Measurements from ENCODE around the gene DNAH1. TPM values are rescaled to one million over a fixed set of nuclear protein-coding genes. Genes with fewer than 3 reads are reported as not detected.

Gene DNAH1
- total RNA-seq, 1 experiment from 2014 or later = 5.5 TPM

- DNase-seq (ENCODE audit: low read depth, low spot score) (no peak), ATAC-seq (no peak)
- Histone ChIP-seq H3K36me3 (ENCODE audit: control insufficient read depth in 1 of 2, insufficient read depth in 2 of 2, low read length in 2 of 2) (0 out of 4 replicates have a peak, but pooled peaks cover 0 to 8% of the 10 kb centered on the region in 2 experiments), H3K79me2 (ENCODE audit: insufficient read depth, low read length) (no peaks in the 10 kb centered on the region), H3K27me3 (ENCODE audit: insufficient read depth, low read length) (no peaks in the 10 kb centered on the region), H3K9me3 (ENCODE audit: control insufficient read depth in 1 of 2, insufficient read depth in 1 of 2, low read depth in 1 of 2, low read length in 2 of 2) (no peaks in the 10 kb centered on the region), H3K27ac (ENCODE audit: low read depth, low read length) (no peak overlapping the region), H3K4me3 (replicated peaks in 1 of 2; ENCODE audit: low read depth in 1 of 2, low read length in 2 of 2) (no peak overlapping the region), H3K4me2 (ENCODE audit: low read length) (no peak overlapping the region), H3K9ac (ENCODE audit: low read length) (no peak overlapping the region), H3K4me1 (ENCODE audit: control insufficient read depth in 1 of 2, insufficient read depth in 2 of 2, low read length in 2 of 2) (peaks cover 0 to under 1% of the 10 kb centered on the region in 2 experiments; a peak in 1 of 4 replicates), H4K20me1 (ENCODE audit: insufficient read depth) (no peaks in the 10 kb centered on the region), H3K9me2 (ENCODE audit: insufficient read depth) (no peaks in the 10 kb centered on the region), H2AFZ (ENCODE audit: low read depth, low read length, poor library complexity, severe bottlenecking) (no peak overlapping the region)
- TF ChIP-seq EZH2 (IDR thresholded peaks at IDR 0.05) (no peak), SRF (IDR thresholded peaks at IDR 0.05; ENCODE audit: low read depth) (no peak), CEBPB (IDR thresholded peaks at IDR 0.05; ENCODE audit: low read depth) (no peak), FOSL1 (IDR thresholded peaks at IDR 0.05; ENCODE audit: low read depth) (no peak), EZH2phosphoT487 (IDR thresholded peaks at IDR 0.05; ENCODE audit: borderline replicate concordance) (no peak), ZFX (IDR thresholded peaks at IDR 0.05) (no peak), POLR2AphosphoS5 (IDR thresholded peaks at IDR 0.05; ENCODE audit: low read depth, low read length) (no peak)
- TF ChIP-seq, protein P1, sequence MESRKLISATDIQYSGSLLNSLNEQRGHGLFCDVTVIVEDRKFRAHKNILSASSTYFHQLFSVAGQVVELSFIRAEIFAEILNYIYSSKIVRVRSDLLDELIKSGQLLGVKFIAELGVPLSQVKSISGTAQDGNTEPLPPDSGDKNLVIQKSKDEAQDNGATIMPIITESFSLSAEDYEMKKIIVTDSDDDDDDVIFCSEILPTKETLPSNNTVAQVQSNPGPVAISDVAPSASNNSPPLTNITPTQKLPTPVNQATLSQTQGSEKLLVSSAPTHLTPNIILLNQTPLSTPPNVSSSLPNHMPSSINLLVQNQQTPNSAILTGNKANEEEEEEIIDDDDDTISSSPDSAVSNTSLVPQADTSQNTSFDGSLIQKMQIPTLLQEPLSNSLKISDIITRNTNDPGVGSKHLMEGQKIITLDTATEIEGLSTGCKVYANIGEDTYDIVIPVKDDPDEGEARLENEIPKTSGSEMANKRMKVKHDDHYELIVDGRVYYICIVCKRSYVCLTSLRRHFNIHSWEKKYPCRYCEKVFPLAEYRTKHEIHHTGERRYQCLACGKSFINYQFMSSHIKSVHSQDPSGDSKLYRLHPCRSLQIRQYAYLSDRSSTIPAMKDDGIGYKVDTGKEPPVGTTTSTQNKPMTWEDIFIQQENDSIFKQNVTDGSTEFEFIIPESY (IDR thresholded peaks at IDR 0.05; ENCODE audit: extremely low read depth, insufficient replicate concordance, low read length) = no peak
- intact Hi-C loops (cut with micrococcal nuclease) = loop anchor here (5.0 kb wide), 1 partner anchor 153 kb away; the partner anchor contains the start of gene SEMA3G
- ChIA-PET RAD21 (ENCODE audit: low non-redundant PET in 1 of 2, low total read pairs in 2 of 2, uncharacterized antibody in 2 of 2, unreplicated experiment in 2 of 2) (no interaction called here), POLR2A (no interaction called here), CTCF (no interaction called here)
- no TSS peak for BruUV-seq (replicated peaks)
Observed at GRCh38 chr3:52294320-52295150, 21.6 kb upstream of the DNAH1 start.
